NCI-H82 (cell line): Measurements from ENCODE around the gene RPS6KA6.
"Not testable (repeated sequence)": the region's sequence is repeated elsewhere in the genome, so short reads cannot be mapped to it uniquely, and the experiment has no call there.

Experiments
- DNase-seq: peaks from one replicate; lab custom pipeline; 2025; lab: John Stamatoyannopoulos, UW

Gene RPS6KA6

GRCh38 chrX:84162401-84162800 lies 25.6 kb downstream of the RPS6KA6 start:
- DNase-seq = no peak

GRCh38 chrX:84161641-84162040 lies 26.4 kb downstream of the RPS6KA6 start:
- DNase-seq = no peak

DNA sequence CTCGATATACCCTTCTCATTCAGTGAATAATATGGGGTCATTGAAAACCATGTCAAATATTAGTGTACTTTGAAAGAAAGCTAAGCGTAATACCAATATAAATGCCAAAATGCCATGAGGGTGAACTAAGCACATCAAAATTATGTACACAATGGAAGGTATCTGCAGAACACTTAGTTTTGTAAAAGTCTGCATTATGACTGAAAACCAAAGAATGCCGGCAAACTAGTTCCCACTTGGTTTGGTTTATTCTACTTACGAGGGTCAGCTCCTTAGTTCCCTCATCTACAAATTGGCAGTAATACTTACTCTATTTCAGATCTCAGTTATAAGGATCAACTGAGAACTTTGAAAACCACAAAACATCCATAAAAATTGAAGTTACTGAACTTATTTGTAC lies 27.3 kb downstream of the RPS6KA6 start:
- DNase-seq = no peak

GRCh38 chrX:84156821-84157220 lies 31.2 kb downstream of the RPS6KA6 start:
- no peak for DNase-seq

DNA sequence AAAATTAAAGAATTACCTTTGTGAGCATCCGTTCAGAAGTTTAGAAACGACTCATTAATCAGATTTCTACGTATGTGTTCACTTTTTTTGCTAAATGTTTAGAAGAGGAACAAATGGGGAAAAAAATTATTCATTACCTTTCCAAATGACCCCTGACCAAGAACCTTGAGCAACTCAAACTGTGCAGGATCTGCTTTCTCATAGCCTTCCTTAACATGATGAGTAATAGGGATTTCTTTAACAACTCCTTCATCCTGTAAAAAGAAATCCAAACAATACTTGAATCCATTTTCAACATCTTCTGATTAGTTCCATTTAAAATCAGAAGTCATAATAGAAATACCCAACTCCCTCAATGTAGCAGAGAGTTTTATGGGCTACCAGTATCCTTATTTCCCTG lies 32.1 kb downstream of the RPS6KA6 start:
- DNase-seq = no peak

DNA sequence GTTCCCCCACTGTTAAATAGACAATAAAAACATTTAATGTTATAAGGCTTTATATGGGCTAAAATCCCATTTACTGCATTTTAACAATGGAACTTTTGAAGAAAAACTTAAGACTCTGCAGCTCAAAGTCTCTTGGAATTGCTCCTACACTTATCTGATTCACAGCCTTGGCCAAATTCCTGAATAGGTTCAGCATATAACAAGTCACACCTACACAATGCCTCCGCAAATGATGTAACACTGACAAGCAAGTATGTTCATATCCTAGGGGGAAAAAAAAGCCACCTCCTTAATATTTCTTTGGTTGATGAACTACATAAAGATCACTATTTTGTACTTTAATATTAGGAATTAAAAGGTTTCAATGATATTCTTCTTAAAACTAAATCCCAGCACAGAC lies 34.5 kb downstream of the RPS6KA6 start:
- DNase-seq = no peak

- no peak for DNase-seq
Observed at GRCh38 chrX:84144991-84145390, 43.0 kb downstream of the RPS6KA6 start.

GRCh38 chrX:84144281-84144680 lies 43.7 kb downstream of the RPS6KA6 start:
- DNase-seq = no peak

GRCh38 chrX:84133023-84133422 lies 55.0 kb downstream of the RPS6KA6 start:
- DNase-seq = no peak

DNA sequence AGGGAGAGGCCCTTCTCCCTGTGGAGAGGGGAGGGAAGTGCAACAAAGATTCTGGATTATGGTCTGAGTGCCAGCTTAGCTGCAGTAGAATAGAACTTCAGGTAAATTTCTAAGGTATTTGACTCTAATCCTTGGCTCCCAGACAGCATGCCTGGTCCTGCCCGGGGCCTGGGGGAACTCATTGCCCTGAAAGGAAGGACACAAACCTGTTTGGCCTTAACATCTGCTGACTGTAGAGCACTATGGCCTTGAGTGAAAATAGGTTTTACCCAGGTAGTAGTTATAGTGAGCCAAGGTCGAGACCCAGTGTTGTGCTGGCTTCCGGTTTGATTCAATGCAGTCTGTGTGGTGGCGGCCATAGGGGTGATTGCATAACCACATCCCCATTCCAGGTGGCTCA lies 64.4 kb downstream of the RPS6KA6 start:
- DNase-seq = no peak

GRCh38 chrX:84118769-84119168 lies 69.2 kb downstream of the RPS6KA6 start:
- DNase-seq = no peak

DNA sequence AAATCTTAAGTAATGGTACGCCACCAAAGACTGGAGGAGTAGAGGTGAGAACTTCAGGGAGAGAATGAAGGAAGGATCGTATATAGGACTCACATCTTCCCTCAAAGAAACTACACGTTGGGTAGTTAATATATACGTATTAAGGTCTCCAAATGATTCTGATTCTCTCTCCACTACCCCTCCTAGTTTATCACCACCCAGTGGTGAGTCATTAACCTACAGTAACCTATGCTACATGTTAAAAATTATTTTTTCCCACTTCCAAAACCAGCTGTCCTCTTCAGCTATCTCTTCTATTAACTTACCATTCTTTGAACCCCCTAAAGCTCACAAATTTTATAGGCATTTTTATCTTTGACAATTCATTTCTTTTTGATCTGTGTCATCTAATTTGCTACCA lies 69.7 kb downstream of the RPS6KA6 start:
- DNase-seq = no peak

- no peak for DNase-seq
Observed at GRCh38 chrX:84108584-84108983, 79.4 kb downstream of the RPS6KA6 start.

DNA sequence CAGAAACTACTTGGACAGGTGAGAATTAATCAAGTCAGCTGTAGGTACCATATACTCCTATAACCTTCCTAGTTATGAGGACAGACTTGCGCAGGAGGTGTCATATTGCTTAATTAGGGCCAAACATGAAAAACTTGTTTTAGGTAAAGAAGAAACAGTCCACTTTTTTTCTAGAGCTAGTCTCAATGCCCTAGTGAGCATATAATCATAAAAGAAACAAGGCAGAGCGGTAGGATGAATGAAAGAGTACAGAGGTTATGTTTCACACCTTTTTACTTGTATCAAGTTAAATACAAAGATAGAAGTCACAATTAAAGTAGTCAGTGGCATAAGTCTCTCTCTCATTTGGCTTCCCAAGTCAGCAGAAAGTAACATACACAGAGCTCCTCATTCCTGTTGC lies 88.9 kb downstream of the RPS6KA6 start:
- no peak for DNase-seq

DNA sequence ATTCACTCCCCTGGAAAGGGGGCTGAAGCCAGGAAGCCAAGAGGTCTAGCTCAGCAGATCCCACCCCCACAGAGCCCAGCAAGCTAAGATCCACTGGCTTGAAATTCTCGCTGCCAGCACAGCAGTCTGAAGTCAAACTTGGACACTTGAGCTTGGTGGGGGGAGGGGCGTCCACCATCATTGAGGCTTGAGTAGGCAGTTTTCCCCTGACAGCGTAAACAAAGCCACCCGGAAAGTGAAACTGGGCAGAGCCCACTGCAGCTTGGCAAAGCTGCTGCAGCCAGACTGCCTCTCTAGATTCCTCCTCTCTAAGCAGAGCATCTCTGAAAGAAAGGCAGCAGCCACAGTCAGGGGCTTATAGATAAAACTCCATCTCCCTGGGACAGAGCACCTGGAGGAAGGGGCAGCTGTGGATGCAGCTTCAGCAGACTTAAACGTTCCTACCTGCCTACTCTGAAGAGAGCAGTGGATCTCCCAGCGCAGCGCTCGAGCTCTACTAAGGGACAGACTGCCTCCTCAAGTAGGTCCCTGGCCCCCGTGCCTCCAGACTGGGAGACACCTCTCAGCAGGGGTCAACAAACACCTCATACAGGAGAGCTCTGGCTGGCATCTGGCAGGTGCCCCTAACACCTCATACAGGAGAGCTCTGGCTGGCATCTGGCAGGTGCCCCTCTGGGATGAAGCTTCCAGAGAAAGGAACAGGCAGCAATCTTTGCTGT lies 108.4 kb downstream of the RPS6KA6 start:
- not testable (repeated sequence) for DNase-seq

GRCh38 chrX:84078991-84079390 lies 109.0 kb downstream of the RPS6KA6 start:
- no peak for DNase-seq

- DNase-seq = no peak
Observed at GRCh38 chrX:84064814-84065213, 123.2 kb downstream of the RPS6KA6 start.

DNA sequence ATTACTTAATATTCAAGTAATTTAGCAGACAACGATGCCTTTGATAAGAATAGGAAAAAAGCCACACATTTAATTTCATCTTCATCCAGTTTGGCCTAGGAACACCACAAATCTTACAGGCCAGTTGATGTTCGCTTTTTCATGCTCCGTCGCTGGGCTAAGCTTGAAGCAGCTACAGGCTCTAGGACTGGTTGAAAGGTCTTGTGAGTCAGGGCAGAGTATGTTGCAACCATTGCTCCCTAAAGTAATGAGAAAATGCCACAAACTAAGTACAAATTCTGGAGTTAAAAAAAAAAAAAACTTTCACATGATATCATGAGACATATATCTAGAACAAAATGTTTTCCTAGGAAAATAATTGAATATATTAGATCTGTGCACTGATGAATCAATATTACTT lies 123.8 kb downstream of the RPS6KA6 start:
- no peak for DNase-seq

GRCh38 chrX:84047339-84047738 lies 140.7 kb downstream of the RPS6KA6 start:
- peak; percentile 59 for DNase-seq

DNA sequence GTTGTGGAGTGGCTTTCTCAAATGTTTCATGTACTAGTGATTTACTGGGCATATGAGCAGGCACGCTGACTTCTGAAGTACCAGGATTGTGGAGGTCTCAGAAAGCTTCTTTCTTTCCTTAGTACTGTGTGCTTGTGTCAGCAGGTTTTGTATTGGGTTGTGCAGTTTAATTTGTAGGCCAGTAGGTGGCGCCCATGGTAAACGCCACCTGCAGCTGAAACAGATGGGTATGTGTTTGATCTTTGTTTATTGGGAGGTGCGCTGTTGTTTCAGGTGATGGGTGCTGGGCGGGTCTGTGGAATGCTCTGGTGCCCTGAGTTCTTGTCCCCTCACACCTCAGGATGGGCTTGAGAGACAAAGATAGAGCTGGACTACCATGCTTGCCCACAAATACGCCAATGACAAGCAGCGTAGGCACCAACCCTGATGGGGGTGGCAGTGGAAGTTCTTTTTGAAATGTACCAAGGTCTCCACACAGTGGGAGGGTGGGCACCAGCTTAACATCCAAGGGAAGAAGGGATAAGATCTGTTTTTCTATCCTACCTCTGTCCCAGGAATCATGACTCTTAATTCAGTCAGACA lies 141.5 kb downstream of the RPS6KA6 start:
- DNase-seq = peak; percentile 66

- no peak for DNase-seq
Observed at GRCh38 chrX:84044051-84044450, 143.9 kb downstream of the RPS6KA6 start.
